ENCODE measurements around the gene SKIDA1.
A peak's percentile ranks its signal among the peaks of the same experiment; 100 is the strongest.
"Not testable (repeated sequence)": the region's sequence is repeated elsewhere in the genome, so short reads cannot be mapped to it uniquely, and the experiment has no call there.

Gene SKIDA1

GRCh38 chr10:21525367-21526187 is at the start of gene SKIDA1:
SKIDA1 (minus strand) TSS chr10:21525682; CDS start chr10:21517822, 7,860 bp downstream.
- peak; percentile 64 for DNase-seq (ENCODE audit: low spot score)

- DNase-seq (ENCODE audit: low spot score), result not testable (repeated sequence)
Measured at GRCh38 chr10:21574514-21574913, 49.0 kb upstream of the SKIDA1 start.

- no peak for DNase-seq (ENCODE audit: low spot score)
Measured at GRCh38 chr10:21572578-21572977, 47.1 kb upstream of the SKIDA1 start.

GRCh38 chr10:21570761-21571521 is 45.5 kb upstream of the SKIDA1 start:
- no peak for DNase-seq (ENCODE audit: low spot score)

- not testable (repeated sequence) for DNase-seq (ENCODE audit: low spot score)
Measured at GRCh38 chr10:21558984-21559383, 33.5 kb upstream of the SKIDA1 start.

GRCh38 chr10:21556527-21556926 is 31.0 kb upstream of the SKIDA1 start:
- DNase-seq (ENCODE audit: low spot score), result no peak

GRCh38 chr10:21552638-21553037 is 27.2 kb upstream of the SKIDA1 start:
- no peak for DNase-seq (ENCODE audit: low spot score)

- no peak for DNase-seq (ENCODE audit: low spot score)
Measured at GRCh38 chr10:21547246-21547645, 21.8 kb upstream of the SKIDA1 start.

- DNase-seq (ENCODE audit: low spot score), result not testable (repeated sequence)
Measured at GRCh38 chr10:21540701-21541100, 15.2 kb upstream of the SKIDA1 start.

- DNase-seq (ENCODE audit: low spot score), result no peak
Measured at GRCh38 chr10:21536874-21537273, 11.4 kb upstream of the SKIDA1 start.

GRCh38 chr10:21535976-21536375 is 10.5 kb upstream of the SKIDA1 start:
- DNase-seq (ENCODE audit: low spot score), result not testable (repeated sequence)

GRCh38 chr10:21535494-21535965 is 10.0 kb upstream of the SKIDA1 start:
- no peak for DNase-seq (ENCODE audit: low spot score)

GRCh38 chr10:21534604-21535493 is 9.4 kb upstream of the SKIDA1 start:
- peak; percentile 26 for DNase-seq (ENCODE audit: low spot score)

GRCh38 chr10:21534280-21534586 is 8.8 kb upstream of the SKIDA1 start:
- no peak for DNase-seq (ENCODE audit: low spot score)

GRCh38 chr10:21533467-21534279 is 8.2 kb upstream of the SKIDA1 start, which contains the start of gene MLLT10:
MLLT10 (plus strand) TSS chr10:21534232; CDS start chr10:21534645, 413 bp downstream.
- DNase-seq (ENCODE audit: low spot score), result peak; percentile 95

- DNase-seq (ENCODE audit: low spot score), result no peak
Measured at GRCh38 chr10:21532694-21533466, 7.4 kb upstream of the SKIDA1 start.

- no peak for DNase-seq (ENCODE audit: low spot score)
Measured at GRCh38 chr10:21531164-21531563, 5.7 kb upstream of the SKIDA1 start.

- no peak for DNase-seq (ENCODE audit: low spot score)
Measured at GRCh38 chr10:21530641-21531040, 5.2 kb upstream of the SKIDA1 start.

- no peak for DNase-seq (ENCODE audit: low spot score)
Measured at GRCh38 chr10:21530168-21530567, 4.7 kb upstream of the SKIDA1 start.

All from activated CD4-positive, alpha-beta T cell treated with anti-CD3 and anti-CD28 coated beads, Interleukin-2, Interleukin-4, amounts not matched to agents 100 ng/mL and 50 ng/mL, durations not matched to agents 16 hours and 8 hours (primary cell).